GM19328 (cell line): ENCODE results near the gene EXOC3L4.

Experiments used
- ATAC-seq: cut with Tn5 transposase; IDR thresholded peaks from one replicate; pipeline ENCODE4 v1.9.1; 2021; ENCODE audit warnings: mild to moderate bottlenecking, moderate library complexity; ENCODE audit not compliant: unreplicated experiment

The EXOC3L4 gene

DNA sequence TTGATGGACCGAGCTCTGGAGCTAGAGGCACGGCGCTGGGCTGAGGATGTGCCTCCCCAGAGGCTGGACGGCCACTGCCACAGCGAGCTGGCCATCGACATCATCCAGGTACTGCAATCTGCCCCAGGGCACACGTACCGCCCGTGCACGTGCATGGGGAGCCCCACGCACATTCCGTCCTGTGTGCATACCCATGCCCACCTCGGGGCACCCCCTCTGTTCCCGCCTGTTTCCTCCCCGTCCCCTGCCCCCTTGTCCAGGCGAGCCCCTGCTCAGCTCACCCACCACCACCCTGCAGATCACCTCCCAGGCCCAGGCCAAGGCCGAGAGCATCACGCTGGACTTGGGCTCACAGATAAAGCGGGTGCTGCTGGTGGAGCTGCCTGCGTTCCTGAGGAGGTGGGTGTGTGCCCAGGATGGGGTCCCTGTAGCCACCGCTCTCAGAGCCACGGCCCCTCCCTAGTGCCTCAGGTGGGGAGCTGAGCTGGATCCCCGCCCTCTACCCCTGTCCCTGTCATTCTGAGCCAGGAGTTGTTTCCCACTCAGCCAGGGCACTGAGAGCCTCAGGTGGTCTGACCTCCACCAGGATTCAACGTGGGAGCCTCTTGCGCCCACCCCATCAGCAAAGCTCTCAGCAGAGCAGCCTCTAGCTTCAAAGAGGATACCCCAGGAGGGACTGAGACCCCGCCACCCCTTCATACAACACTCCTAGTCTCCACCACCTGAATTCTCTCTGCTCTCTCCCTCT lies 35.7 kb downstream of the EXOC3L4 start:
- ATAC-seq, result no peak

DNA sequence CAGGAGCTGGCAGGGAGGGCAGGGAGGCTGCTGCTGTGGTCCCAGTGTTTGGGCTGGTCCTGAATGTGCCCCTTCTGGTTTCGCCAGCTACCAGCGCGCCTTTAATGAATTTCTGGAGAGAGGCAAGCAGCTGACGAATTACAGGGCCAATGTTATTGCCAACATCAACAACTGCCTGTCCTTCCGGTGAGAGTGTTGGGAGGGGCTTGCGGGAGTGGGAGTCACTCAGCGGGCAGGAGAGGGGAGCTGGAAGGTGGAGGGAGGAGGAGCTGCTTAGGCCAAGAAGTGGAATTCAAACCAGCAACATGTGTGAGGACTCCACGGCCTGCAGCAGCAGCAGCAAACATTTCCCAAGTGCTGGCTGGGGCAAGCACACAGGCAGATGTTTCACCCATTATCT lies 36.4 kb downstream of the EXOC3L4 start:
- no peak for ATAC-seq

DNA sequence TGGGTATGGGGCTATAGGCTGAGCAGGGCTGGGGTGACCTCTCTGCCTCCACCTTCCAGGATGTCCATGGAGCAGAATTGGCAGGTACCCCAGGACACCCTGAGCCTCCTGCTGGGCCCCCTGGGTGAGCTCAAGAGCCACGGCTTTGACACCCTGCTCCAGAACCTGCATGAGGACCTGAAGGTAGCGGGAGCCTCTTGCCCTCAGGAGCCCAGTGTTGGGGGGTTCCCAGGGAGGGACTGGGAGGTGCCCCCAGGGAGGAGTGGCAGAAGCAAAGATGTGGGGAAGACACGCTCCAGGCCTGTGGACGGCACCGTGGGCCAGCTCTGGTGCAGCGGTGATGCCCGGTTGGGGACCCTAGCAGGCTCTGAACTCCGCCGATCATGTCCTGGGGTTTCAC lies 37.1 kb downstream of the EXOC3L4 start:
- no peak for ATAC-seq

DNA sequence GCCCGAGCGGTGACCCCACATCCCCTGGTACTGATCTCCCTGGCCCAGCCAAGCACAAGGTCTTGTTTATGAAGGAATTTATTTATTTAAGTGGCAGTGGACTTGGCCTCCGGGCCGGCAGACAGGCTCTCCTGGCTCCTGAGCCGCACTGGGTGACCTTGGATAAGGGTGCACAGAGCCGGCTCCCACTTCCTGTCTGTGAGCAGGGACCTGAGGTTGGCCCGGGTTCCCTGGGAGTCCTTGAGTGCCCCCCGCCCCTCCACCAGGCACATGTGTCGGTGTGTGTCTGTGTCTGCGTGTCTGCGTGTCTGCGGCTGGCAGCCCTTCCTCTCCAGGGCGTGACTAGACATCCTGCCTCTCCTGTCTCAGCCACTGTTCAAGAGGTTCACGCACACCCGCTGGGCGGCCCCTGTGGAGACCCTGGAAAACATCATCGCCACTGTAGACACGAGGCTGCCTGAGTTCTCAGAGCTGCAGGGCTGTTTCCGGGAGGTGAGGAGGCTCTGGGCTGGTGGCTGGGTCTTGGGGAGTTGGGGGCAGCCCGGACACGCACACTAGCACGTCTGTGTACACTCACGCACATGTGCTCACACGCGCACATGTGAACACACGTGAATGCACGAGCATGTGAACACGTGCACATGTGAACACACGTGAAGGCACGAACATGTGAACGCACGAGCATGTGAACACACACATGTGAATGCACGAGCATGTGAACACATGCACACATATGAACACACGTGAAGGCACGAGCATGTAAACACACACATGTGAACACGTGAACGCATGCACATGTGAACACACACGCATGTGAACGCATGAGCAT lies 38.1 kb downstream of the EXOC3L4 start:
- ATAC-seq, result no peak

DNA sequence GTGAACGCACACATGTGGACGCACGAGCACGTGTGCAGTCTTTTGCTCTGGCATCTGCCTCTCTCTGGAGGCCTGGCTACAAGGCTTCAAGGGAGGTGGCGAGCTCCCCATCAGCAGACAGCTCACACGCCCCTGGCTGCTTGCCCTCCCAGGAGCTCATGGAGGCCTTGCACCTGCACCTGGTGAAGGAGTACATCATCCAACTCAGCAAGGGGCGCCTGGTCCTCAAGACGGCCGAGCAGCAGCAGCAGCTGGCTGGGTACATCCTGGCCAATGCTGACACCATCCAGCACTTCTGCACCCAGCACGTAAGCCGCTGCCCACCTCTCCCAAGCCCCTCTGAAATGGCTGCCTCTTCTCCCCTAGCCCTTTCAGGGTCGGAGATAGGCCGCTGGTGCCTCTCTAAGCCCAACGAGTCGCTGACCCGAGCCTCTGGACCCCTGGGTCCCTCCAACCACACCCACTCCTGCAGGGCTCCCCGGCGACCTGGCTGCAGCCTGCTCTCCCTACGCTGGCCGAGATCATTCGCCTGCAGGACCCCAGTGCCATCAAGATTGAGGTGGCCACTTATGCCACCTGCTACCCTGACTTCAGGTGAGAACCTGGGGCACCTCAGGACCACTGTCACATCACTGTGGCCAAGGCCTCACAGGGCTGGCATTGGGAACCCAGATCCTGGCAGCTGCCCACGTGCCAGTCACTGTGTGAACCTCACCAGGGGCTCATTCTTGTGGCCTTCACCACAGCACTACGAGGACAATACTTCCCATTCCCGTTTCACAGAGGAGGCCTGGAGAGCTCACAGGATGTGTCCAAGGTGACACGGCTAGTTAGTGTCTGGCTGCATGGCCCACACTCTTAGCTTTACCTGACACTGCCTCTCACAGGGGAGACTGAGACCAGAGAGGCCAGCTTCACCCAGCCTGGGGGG lies 39.0 kb downstream of the EXOC3L4 start:
- no peak for ATAC-seq

DNA sequence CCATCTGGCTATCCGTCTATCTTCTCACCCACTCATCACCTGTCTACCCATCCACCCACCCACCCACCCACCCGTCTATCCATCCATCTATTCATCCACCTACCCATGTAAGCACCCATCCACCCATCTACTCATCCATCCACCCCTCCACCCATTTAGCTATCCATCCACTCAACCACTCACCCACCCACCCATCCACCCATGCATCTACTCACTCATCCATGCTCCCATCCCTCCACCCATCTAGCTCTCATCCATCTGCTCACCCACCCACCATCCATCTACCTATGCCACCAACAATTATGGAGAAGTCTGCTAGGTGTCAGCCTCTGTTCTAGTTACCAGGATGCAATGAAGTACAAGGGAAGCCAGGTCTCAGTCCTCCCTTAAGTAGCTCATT lies 39.9 kb downstream of the EXOC3L4 start:
- no peak for ATAC-seq

DNA sequence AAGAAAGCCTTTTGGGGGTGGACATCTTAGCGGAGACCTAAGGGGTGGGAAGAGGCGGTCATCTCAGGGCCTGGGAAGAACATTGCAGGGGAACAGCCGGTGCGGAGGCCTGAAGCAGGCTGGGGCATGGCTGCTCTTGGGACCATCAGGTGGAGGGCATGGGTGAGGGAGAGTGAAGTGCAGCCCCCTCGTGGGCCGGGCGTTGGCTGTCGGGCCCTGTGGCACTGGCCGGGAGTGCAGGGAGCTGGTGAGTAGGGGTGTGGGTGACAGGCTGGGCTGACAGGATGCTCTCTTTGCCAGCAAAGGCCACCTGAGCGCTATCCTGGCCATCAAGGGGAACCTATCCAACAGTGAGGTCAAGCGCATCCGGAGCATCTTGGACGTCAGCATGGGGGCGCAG lies 40.4 kb downstream of the EXOC3L4 start:
- ATAC-seq, result no peak

DNA sequence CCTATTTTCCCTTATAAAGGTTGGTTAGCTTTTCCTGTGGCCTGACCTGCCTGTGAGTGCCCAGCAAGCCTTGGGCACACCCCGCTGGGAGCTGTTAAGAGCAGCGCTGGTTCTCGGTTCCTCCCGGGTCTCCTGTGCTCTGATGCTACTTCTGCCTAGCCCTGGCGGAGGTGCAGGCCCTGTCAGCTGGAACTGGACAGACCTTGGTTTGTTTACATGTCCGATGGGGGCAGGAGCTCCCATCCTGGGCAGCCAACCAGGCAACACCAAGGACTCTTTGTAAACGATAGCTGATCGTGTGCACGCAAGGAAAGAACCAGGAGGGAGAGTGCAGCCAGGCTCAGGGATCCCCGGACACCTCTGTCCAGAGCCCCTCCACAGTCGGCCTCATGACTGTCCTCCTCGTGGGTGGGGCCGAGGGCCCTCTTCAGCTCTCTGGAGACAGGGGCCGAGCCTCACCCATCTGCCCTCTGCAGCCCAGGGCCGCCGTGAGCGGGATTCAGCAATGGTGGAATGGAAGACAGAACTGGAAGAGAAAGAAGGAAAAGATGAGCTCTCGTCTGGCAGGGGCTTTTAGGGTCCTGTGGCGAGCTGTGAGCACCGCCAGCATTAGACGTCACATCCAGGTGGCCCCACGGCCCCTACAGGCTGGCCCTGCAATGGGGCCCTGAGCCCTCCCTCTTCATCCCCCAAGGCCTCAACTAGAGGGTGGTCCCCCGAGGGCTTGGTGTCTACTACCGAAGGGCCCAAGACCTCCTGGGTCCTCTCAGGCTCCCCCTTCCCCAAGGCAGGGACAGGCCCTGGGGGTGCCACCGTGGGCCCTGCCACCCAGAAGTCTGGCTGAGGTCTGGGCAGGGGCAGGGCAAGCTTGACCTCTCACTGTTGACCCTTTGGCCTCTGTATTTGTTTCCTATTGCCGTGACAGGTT lies 41.1 kb downstream of the EXOC3L4 start:
- no peak for ATAC-seq

DNA sequence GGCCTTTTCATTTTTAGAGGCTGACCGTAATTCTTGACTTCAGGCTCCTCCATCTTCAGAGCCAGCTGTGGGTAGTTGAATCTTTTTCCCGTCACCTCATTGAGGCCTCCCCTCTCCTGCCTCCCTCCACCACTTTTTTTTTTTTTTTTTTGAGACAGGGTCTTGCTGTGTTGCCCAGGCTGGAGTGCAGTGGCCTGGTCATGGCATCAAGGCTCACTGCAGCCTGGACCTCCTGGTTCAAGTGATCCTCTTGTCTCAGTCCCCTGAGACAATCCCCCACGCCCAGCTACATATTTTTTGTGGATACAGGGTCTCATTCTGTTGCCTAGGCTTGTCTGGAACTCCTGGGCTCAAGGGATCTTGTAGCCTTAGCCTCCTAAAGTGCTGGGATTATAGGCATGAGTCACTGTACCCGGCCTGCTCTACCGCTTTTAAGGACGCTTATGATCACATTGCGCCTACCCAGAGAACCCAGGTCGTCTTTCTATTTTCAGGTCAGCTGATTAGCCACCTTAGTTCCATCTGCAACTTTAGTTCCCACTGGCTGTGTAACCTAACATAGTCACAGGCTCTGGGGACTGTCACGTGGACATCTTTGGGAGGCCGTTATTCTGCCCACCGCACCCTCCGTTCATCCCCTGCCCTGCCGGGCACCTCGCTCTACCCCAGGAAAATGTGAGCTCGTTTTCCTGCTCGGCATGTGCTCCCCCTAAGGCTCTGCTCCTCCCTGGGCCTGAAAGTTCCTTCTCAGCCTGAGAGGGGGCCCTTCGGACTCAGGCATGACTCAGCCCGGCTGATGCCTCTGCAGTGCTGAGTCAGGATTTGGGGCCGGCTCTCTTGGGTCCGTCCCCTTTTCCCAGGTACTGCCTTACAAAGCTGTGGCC lies 42.1 kb downstream of the EXOC3L4 start:
- no peak for ATAC-seq

DNA sequence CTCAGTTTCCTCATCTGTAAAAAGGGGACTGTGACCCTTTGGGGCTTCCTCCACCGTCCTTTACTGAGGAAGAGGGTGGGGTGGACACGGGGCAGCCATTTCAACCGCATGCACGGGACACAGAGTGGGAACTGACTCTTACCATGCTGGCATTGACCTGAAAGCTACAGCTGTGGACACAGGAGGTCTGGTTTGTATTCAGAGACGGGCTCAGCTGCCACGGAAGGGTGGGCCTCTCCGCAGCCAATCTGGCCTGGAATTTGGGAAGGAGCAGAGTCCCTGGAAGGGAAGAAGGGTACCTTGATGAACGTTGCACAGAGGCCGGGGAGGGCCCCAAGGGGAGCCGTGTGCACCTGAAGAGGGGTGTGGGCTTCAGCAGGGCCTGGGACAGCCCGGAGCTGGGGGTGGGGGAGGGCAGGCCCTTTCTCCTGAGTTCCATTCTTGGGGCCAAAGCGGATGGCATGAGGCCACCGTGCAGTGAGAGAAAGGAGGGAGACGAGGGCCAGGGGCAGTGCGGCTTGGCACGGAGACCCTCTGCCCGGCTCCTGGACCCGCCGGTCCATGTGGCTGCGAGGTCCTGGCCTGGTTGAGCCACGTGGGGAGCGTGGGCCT lies 43.3 kb downstream of the EXOC3L4 start:
- no peak for ATAC-seq

DNA sequence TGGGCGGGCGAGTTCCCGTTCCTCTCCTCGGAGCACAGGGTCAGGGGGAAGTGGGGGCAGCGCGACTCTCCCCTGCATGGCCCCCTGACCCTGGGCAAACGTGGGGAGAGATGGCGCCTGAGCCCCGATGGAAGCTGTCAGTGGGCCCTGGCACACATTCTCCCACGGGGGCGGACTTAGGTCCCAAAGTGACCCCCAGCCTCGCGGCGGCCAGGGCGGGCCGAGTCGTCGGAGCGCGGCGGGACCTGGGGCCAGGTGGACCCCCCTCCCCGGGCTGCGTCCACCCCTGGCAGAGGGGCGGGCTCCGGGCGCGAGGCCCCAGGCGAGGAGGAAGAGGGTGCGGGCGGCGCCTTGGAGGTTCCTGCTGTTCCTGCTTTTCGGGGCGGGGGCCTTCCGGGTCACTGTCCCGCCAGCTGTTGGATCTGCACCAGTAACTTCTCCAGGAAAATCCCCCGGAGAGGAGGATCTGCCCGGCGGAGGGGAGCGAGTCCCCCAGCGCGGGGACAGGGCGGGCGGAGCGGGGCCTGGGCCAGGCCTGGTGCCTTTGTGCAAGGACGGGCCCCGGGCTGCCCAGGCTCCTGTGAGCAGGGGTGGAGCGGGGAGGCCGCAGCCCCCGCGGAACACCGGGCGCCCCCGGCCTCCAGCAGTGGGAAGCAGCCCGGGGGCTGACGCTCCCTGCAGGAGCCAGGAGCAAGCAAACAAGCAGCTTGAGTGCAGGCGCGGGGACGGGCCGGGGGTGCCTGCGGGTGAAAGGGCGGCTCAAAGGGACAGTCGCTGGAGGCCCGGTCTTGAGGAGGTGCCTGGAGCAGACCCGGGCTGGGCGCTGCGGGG lies 44.0 kb downstream of the EXOC3L4 start:
- ATAC-seq, result no peak

DNA sequence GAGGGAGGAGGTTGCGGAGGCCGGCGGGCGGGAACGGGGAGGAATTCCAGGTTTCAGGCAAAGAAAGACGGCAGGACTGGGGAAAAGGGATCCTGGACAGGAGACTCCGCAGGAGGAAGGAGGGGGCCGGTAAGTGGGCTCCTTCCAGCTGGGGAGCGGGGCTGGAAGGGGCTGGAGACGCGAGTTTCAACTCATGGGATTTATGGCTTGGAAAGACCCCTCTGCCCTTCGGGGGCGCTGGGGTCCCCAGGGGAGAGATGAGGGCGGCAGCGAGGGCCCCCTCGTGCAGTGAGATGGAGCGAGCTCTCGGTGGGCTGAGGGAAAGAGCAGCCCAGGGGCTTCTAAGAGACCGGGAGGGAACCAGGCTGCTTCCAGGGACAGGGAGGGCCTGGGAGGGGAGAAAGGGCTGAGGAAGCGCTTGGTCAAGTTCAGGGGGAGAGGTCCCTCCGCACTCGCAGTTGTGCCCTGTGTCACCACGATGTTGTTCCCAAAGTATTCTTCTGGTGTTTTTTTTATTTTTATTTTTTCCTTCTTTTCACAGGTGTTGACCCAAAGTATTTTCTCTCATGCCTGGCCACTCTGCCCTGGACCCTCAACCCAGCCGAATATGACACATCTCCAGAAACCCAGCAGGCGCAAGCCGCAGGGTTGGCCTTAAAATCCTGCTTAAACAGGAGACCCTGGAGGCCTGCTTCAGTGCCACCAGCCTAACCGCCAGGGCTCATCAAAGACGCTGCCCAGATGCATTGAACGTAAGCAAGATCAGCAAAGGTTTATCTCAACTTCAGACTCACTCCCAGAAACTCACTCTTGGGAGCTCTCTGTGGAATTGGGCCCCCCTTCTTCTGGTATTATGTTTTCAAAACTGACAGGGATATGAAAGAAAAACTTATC lies 44.9 kb downstream of the EXOC3L4 start:
- no peak for ATAC-seq

DNA sequence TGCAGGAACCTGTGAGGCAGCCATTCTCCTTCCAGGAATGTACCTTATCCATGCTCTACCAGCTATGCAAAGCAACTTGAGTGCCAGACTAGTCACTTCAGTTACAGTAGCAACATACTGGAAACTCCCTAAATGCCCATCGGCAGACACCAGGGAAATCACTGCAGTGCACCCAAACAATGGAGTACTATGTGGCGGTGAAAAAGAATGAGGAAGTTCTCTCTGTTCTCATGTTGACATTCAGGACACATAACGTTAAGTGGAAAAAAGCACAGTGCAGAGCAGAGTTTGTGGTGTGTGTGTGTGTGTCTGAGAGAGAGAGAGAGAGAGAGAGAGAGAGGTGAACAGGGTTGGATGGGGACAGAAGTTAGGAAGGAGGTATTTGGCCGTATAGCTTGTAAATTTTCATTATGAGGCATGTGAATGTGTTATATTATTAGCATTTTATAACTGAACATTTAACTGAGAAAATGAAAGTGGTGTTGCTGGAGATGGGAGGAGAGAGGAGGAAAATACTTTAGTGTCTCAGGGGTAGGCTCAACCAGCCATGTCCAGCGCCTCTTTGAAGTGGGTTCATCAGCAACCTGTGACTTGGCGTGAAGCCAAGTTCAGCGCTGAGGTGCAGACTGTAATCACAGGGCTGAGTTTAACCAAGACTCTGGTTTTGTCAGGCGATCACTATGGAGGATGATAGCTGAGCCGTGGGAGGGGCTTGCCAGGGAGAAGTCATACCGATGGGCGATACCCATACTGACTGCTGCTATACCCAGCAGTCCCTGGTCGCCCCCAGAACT lies 46.0 kb downstream of the EXOC3L4 start:
- no peak for ATAC-seq

DNA sequence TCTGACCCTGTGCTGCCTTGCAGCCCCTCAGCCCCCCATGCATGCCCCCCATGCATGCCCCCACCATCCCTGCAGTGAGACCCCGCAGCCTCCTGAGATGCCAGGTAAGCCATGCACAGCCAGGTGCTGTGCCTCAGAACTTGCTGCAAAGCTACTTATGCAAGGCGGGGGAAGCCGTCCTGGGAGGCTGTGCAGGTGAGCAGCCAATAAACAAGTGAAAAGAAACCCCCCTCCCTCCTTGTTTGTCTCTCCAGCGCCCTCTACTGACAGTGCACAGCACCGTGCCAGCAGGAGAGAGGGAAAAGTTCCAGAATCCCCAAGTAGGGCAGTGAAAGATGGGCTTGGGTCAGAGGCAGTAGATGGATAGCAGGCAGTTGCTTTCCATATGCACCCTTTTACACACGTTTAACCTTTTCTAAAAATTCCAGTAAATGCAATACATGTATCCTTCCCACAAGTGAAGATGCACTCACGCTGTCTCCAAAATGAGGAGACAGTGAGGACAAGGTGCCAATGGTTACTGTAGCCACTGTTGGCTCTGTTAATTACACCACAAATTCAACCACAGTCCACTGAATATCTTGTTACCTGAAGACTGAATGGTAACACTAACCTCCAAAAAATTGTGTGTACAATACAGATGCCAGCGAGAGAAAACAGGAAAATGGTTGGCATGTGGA lies 46.7 kb downstream of the EXOC3L4 start:
- ATAC-seq, result no peak

DNA sequence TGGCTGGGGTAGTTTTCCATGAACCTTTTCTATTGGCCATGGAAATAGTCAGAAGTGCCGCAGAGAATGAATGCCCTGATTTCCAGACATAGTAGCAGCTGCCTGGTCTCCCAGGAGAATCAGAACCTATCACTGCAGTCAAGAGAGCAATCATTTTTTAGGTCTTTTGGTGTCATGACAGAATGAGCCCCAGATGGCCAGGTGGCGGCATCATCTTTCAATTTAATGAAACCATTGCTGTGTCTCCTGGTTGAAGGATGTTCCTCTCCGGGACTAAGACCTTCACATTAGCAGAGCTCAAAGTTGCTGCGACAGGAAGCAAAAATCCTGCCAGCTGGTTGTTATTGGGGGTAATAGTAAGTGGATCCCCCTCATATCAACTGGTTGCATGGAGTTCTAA lies 47.5 kb downstream of the EXOC3L4 start:
- no peak for ATAC-seq
